CD8-positive, alpha-beta memory T cell (primary cell): Measurements from ENCODE around the gene NKX2-4. TPM values are rescaled to one million over a fixed set of nuclear protein-coding genes. Genes with fewer than 3 reads are reported as not detected.

Experiments used
- CTCF ChIA-PET: fragments of 350-600 bp; sonication (Branson Sonifier 250); formaldehyde crosslinking; loops from one replicate; lab custom pipeline; 2021; ENCODE audit warnings: antibody characterized with exemption; lab: Charles Lee
- POLR2A ChIA-PET: fragments of 350-600 bp; sonication (Branson Sonifier 250); formaldehyde crosslinking; loops from one replicate; lab custom pipeline; 2021; ENCODE audit warnings: antibody characterized with exemption; lab: Charles Lee
- DNase-seq, 5 donors: peaks; one replicate each; pipeline versions ENCODE4 v3.0.0 to v3.0.0-alpha.2; 2020 to 2022; ENCODE audit warnings: mixed read lengths in 1 of 5
- H3K27ac ChIP-seq: one replicate; pipeline ENCODE4 v1.7.0; 2013; ENCODE audit warnings: low read depth, mild to moderate bottlenecking, low read length, moderate library complexity
- H3K27me3 ChIP-seq: 2 replicates; pipeline ENCODE4 v1.7.0; 2013; ENCODE audit warnings: low read length, mild to moderate bottlenecking; ENCODE audit not compliant: insufficient read depth, poor library complexity, severe bottlenecking
- H3K36me3 ChIP-seq: 2 replicates; pipeline ENCODE4 v1.7.0; 2013; ENCODE audit warnings: mild to moderate bottlenecking, low read length, moderate library complexity; ENCODE audit not compliant: insufficient read depth
- H3K4me1 ChIP-seq: 2 replicates; pipeline ENCODE4 v1.7.0; 2013; ENCODE audit warnings: mild to moderate bottlenecking, low read length, moderate library complexity; ENCODE audit not compliant: insufficient read depth
- H3K4me3 ChIP-seq: 2 replicates; pipeline ENCODE4 v1.7.0; 2013; ENCODE audit warnings: mild to moderate bottlenecking, low read length
- H3K9me3 ChIP-seq: 2 replicates; pipeline ENCODE4 v1.7.0; 2013; ENCODE audit warnings: mild to moderate bottlenecking, low read length
- H3K27ac Mint-ChIP-seq, 8 donors: one replicate each; pipeline ENCODE4 v1.8.0; 2020 to 2021; ENCODE audit warnings: mixed read lengths in 8 of 8, mild to moderate bottlenecking in 6 of 8, inconsistent platforms in 3 of 8, moderate library complexity in 3 of 8
- H3K27me3 Mint-ChIP-seq, 2 donors: one replicate each; pipeline ENCODE4 v1.8.0; 2020 to 2021; ENCODE audit warnings: mixed read lengths in 2 of 2, mild to moderate bottlenecking in 1 of 2, moderate library complexity in 1 of 2
- H3K36me3 Mint-ChIP-seq, 3 donors: one replicate each; pipeline ENCODE4 v1.8.0; 2020 to 2021; ENCODE audit warnings: mixed read lengths in 3 of 3, inconsistent platforms in 1 of 3, mild to moderate bottlenecking in 1 of 3
- H3K4me1 Mint-ChIP-seq, 3 donors: one replicate each; pipeline ENCODE4 v1.8.0; 2020 to 2021; ENCODE audit warnings: mixed read lengths in 3 of 3, inconsistent platforms in 1 of 3, mild to moderate bottlenecking in 1 of 3
- H3K4me3 Mint-ChIP-seq, 7 donors: one replicate each; pipeline ENCODE4 v1.8.0; 2020 to 2021; ENCODE audit warnings: mixed read lengths in 7 of 7, mild to moderate bottlenecking in 6 of 7, moderate library complexity in 4 of 7, inconsistent platforms in 2 of 7
- H3K9me3 Mint-ChIP-seq, 5 donors: one replicate each; pipeline ENCODE4 v1.8.0; 2020 to 2022; ENCODE audit warnings: mixed read lengths in 5 of 5, mild to moderate bottlenecking in 3 of 5, moderate library complexity in 2 of 5, inconsistent platforms in 1 of 5
- polyA plus RNA-seq: library from polyadenylated mRNA; unstranded; fragments of 300-500 nt; fragmentation: Illumina TruSeq; gene quantifications from one replicate; pipeline ENCODE4 v1.2.3, GENCODE V29; 2021
- total RNA-seq, 2 experiments: library from RNA; stranded (reverse); gene quantifications; one replicate each; pipeline ENCODE4 v1.2.3, GENCODE V29; 2021

The NKX2-4 gene
- total RNA-seq, result not detected
- not detected for polyA plus RNA-seq

GRCh38 chr20:21397341-21398108 lies at the start of gene NKX2-4:
Gene NKX2-4, minus strand, starts transcription at chr20:21397526. Its CDS starts 127 bp downstream, at chr20:21397399.
- H3K27ac Mint-ChIP-seq, result peak within 1 kb of the TSS in 3 of 8 donors; percentile 15 to 58 (median 51)
- CTCF ChIA-PET, result no interaction called here
- DNase-seq, result no peak

DNA sequence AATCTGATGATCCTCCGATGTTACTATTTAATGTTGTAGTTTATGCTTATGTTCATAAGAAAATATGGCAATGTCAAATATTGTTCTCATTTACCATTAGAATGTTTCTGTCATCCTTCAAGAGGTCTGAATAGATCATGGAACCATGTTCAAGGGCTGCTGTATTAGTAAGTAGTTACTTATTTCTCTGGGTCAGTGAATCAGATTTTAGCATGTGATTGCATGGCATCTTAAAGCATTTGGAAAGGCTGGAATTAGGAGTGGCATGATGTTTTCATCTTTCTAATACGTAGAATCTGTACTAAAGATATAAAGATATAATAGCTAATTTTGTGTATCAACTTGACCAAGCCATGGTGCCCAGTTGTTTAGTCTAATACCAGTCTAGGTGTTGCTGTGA lies 40.5 kb upstream of the NKX2-4 start:
- no peak overlapping the region for H3K4me3 Mint-ChIP-seq
- peaks cover 7% of the 10 kb centered on the region for H3K27me3 ChIP-seq
- CTCF ChIA-PET, result interaction anchor here (1.0 kb wide), 1 partner anchor 10 kb away, joined by 3 read pairs; no protein-coding TSS in a partner anchor

More at GRCh38 chr20:21397341-21398108, at the start of gene NKX2-4:
- peaks cover 16 to 32% (median 26%) of the 10 kb centered on the region in 5 donors for H3K9me3 Mint-ChIP-seq
- H3K4me3 Mint-ChIP-seq, result peak within 1 kb of the TSS in 6 of 7 donors; percentile 41 to 75 (median 67)
- H3K27me3 ChIP-seq, result peaks cover 68% of the 10 kb centered on the region
- peaks cover 66 to 77% of the 10 kb centered on the region in 2 donors for H3K27me3 Mint-ChIP-seq
- peaks cover 0 to 3% (median 0%) of the 10 kb centered on the region in 3 donors for H3K36me3 Mint-ChIP-seq
- peaks cover 11 to 16% (median 16%) of the 10 kb centered on the region in 3 donors for H3K4me1 Mint-ChIP-seq
- H3K9me3 ChIP-seq, result no peaks in the 10 kb centered on the region
- peaks cover 10% of the 10 kb centered on the region for H3K4me1 ChIP-seq
- H3K27ac ChIP-seq, result no peak within 1 kb of the TSS
- H3K36me3 ChIP-seq, result no peaks in the 10 kb centered on the region
- POLR2A ChIA-PET, result no interaction called here
- H3K4me3 ChIP-seq, result no peak within 1 kb of the TSS

DNA sequence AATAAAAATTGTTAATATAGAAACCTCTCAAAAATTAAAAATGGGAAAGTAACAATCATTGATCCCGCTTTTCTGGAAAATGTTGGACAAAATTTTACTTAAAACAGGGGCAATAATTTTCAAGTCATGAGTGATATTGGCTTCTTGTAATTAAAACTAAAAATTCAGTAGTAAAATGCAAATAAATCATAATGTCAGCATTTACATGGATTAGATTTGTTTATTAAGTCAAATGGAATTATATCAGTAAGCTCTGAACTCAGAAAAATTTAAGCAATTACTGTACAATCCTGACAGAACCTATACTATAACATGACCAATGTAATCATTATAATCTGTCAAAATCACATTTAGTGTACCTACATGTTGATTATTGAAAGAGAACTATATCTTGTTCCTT lies 39.9 kb upstream of the NKX2-4 start:
- CTCF ChIA-PET, result interaction anchor here (1.0 kb wide), 1 partner anchor 9 kb away, joined by 3 read pairs; no protein-coding TSS in a partner anchor
- Mint-ChIP-seq H3K27ac (no peak overlapping the region), H3K27me3 (peaks cover 15 to 69% of the 10 kb centered on the region in 2 donors), H3K36me3 (no peaks in the 10 kb centered on the region), H3K9me3 (no peaks in the 10 kb centered on the region), H3K4me3 (no peak overlapping the region), H3K4me1 (no peaks in the 10 kb centered on the region)
- POLR2A ChIA-PET, result no interaction called here
- Histone ChIP-seq H3K27ac (no peak overlapping the region), H3K27me3 (peaks cover 10% of the 10 kb centered on the region), H3K4me1 (no peaks in the 10 kb centered on the region), H3K9me3 (no peaks in the 10 kb centered on the region), H3K4me3 (no peak overlapping the region), H3K36me3 (no peaks in the 10 kb centered on the region)
- no peak for DNase-seq

More for the DNA sequence above, 40.5 kb upstream of the NKX2-4 start:
- POLR2A ChIA-PET, result no interaction called here
- Histone ChIP-seq H3K4me3 (no peak overlapping the region), H3K9me3 (no peaks in the 10 kb centered on the region), H3K36me3 (no peaks in the 10 kb centered on the region), H3K27ac (no peak overlapping the region), H3K4me1 (no peaks in the 10 kb centered on the region)
- DNase-seq, result no peak
- Mint-ChIP-seq H3K9me3 (no peaks in the 10 kb centered on the region), H3K27ac (no peak overlapping the region), H3K27me3 (peaks cover 15 to 67% of the 10 kb centered on the region in 2 donors), H3K4me1 (no peaks in the 10 kb centered on the region), H3K36me3 (no peaks in the 10 kb centered on the region)

GRCh38 chr20:21436205-21436604 lies 38.9 kb upstream of the NKX2-4 start:
- CTCF ChIA-PET, result no interaction called here
- Mint-ChIP-seq H3K36me3 (no peaks in the 10 kb centered on the region), H3K9me3 (no peaks in the 10 kb centered on the region), H3K27me3 (peaks cover 15 to 66% of the 10 kb centered on the region in 2 donors), H3K27ac (no peak overlapping the region), H3K4me3 (no peak overlapping the region), H3K4me1 (no peaks in the 10 kb centered on the region)
- Histone ChIP-seq H3K4me1 (no peaks in the 10 kb centered on the region), H3K4me3 (no peak overlapping the region), H3K27me3 (peaks cover 10% of the 10 kb centered on the region), H3K27ac (no peak overlapping the region), H3K36me3 (no peaks in the 10 kb centered on the region), H3K9me3 (no peaks in the 10 kb centered on the region)
- no peak for DNase-seq
- POLR2A ChIA-PET, result no interaction called here

DNA sequence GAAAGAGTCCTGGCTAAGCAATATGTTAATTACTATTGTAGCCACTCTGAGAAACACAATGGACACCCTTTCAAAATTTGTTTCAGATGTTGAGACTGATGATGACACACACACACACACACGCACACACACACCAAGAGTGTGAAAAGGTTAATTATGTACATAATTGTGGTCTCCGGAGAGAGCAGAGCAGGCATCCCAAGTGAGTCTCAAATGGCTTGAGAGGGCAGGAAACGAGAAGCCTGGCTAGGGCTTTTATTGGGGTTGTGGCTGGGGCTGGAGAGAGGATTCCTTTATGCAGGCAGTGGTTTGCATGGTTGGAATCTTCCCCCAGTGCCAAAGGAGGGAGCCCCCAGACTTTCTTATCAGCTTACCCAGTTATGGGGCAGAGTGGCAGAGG lies 38.2 kb upstream of the NKX2-4 start:
- DNase-seq, result no peak
- H3K4me3 ChIP-seq, result no peak overlapping the region
- H3K36me3 Mint-ChIP-seq, result no peaks in the 10 kb centered on the region
- H3K27ac Mint-ChIP-seq, result no peak overlapping the region
- H3K36me3 ChIP-seq, result no peaks in the 10 kb centered on the region
- no peaks in the 10 kb centered on the region for H3K4me1 ChIP-seq
- H3K4me1 Mint-ChIP-seq, result no peaks in the 10 kb centered on the region
- H3K27ac ChIP-seq, result no peak overlapping the region
- H3K9me3 Mint-ChIP-seq, result no peaks in the 10 kb centered on the region
- H3K27me3 Mint-ChIP-seq, result peaks cover 15 to 62% of the 10 kb centered on the region in 2 donors
- POLR2A ChIA-PET, result no interaction called here
- H3K9me3 ChIP-seq, result no peaks in the 10 kb centered on the region
- H3K27me3 ChIP-seq, result peaks cover 10% of the 10 kb centered on the region
- CTCF ChIA-PET, result no interaction called here
- H3K4me3 Mint-ChIP-seq, result no peak overlapping the region

DNA sequence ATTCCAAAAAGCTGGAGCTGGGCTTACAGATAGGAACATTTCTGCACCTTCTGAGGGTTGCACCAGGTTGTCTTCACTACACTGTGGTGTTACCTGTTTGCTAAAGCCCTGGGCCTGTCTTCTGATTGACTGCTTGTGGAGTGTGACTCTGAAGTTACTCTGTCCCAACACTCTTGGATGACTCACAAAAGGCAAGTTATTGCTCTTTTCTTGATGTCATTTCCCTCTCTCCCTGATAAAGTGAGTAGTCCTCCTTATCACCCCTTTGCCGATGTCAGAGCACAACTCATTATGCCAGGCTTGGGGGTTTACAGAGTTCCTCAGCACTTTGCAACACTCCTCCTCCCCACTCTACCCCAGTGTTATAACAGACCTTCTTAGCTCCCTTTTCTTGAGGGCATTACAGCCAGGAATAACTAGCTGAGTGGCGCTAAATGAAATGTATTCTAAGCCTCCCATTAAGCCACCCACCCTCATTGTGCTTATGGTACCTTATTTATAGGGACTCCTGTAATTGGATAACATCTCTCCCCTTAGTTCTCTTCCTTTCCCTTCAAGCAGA lies 36.1 kb upstream of the NKX2-4 start:
- ChIA-PET CTCF (no interaction called here), POLR2A (no interaction called here)
- H3K27me3 Mint-ChIP-seq, result peaks cover 7 to 64% of the 10 kb centered on the region in 2 donors
- no peak overlapping the region for H3K27ac Mint-ChIP-seq
- peaks cover 0 to 2% (median 0%) of the 10 kb centered on the region in 5 donors for H3K9me3 Mint-ChIP-seq
- H3K9me3 ChIP-seq, result no peaks in the 10 kb centered on the region
- no peaks in the 10 kb centered on the region for H3K36me3 ChIP-seq
- no peak overlapping the region for H3K27ac ChIP-seq
- no peak for DNase-seq
- no peaks in the 10 kb centered on the region for H3K4me1 ChIP-seq
- no peaks in the 10 kb centered on the region for H3K4me1 Mint-ChIP-seq
- H3K36me3 Mint-ChIP-seq, result no peaks in the 10 kb centered on the region
- no peak overlapping the region for H3K4me3 ChIP-seq
- no peak overlapping the region for H3K4me3 Mint-ChIP-seq
- H3K27me3 ChIP-seq, result peaks cover 10% of the 10 kb centered on the region

- Histone ChIP-seq H3K27ac (no peak overlapping the region), H3K27me3 (peaks cover 10% of the 10 kb centered on the region), H3K4me1 (no peaks in the 10 kb centered on the region), H3K4me3 (no peak overlapping the region), H3K9me3 (no peaks in the 10 kb centered on the region), H3K36me3 (no peaks in the 10 kb centered on the region)
- H3K27ac Mint-ChIP-seq, result no peak overlapping the region
- POLR2A ChIA-PET, result no interaction called here
- CTCF ChIA-PET, result no interaction called here
- H3K9me3 Mint-ChIP-seq, result peaks cover 0 to 2% (median 0%) of the 10 kb centered on the region in 5 donors
- no peak for DNase-seq
- no peak overlapping the region for H3K4me3 Mint-ChIP-seq
- H3K27me3 Mint-ChIP-seq, result peaks cover 7 to 67% of the 10 kb centered on the region in 2 donors
- H3K4me1 Mint-ChIP-seq, result no peaks in the 10 kb centered on the region
- no peaks in the 10 kb centered on the region for H3K36me3 Mint-ChIP-seq
Observed at GRCh38 chr20:21432911-21433310, 35.6 kb upstream of the NKX2-4 start.

GRCh38 chr20:21430020-21430419 lies 32.7 kb upstream of the NKX2-4 start:
- Mint-ChIP-seq H3K4me3 (no peak overlapping the region), H3K27ac (no peak overlapping the region), H3K36me3 (peaks cover 0 to 10% (median 0%) of the 10 kb centered on the region in 3 donors), H3K4me1 (no peaks in the 10 kb centered on the region), H3K27me3 (peaks cover 7 to 46% of the 10 kb centered on the region in 2 donors), H3K9me3 (peaks cover 14 to 18% (median 16%) of the 10 kb centered on the region in 5 donors)
- ChIA-PET POLR2A (no interaction called here), CTCF (no interaction called here)
- H3K4me3 ChIP-seq, result no peak overlapping the region
- no peak for DNase-seq
- no peaks in the 10 kb centered on the region for H3K4me1 ChIP-seq
- no peaks in the 10 kb centered on the region for H3K9me3 ChIP-seq
- H3K27me3 ChIP-seq, result peaks cover 4% of the 10 kb centered on the region
- no peaks in the 10 kb centered on the region for H3K36me3 ChIP-seq
- H3K27ac ChIP-seq, result no peak overlapping the region
